Measurements from ENCODE around the gene DRC1.

- TF ChIP-seq POLR2A (IDR thresholded peaks at IDR 0.05) = no peak
- no peak for TF ChIP-seq CTCF (IDR thresholded peaks at IDR 0.05)
Measured at GRCh38 chr2:26410764-26411243, 9.1 kb downstream of the DRC1 start.

All from uterus (tissue), 2 donors.